ENCODE results near the gene DCDC2C.

The DCDC2C gene

GRCh38 chr2:3689998-3690748 is 13.2 kb upstream of the DCDC2C start:
- H3K27me3 ChIP-seq (ENCODE audit: insufficient read depth, low read length) = peaks cover 20% of the 10 kb centered on the region
- no peaks in the 10 kb centered on the region for H3K4me1 ChIP-seq (ENCODE audit: control insufficient read depth, insufficient read depth, low read length, unreplicated experiment)
- no peaks in the 10 kb centered on the region for H3K36me3 ChIP-seq (ENCODE audit: insufficient read depth, low read length)
- H3K4me3 ChIP-seq (ENCODE audit: low read depth, low read length) = no peak overlapping the region
- H2AFZ ChIP-seq (ENCODE audit: low read length, unreplicated experiment) = no peak overlapping the region
- H3K27ac ChIP-seq (ENCODE audit: low read depth, low read length) = no peak overlapping the region
- H3K79me2 ChIP-seq (ENCODE audit: control insufficient read depth, insufficient read depth, low read length, unreplicated experiment) = no peaks in the 10 kb centered on the region

DNA sequence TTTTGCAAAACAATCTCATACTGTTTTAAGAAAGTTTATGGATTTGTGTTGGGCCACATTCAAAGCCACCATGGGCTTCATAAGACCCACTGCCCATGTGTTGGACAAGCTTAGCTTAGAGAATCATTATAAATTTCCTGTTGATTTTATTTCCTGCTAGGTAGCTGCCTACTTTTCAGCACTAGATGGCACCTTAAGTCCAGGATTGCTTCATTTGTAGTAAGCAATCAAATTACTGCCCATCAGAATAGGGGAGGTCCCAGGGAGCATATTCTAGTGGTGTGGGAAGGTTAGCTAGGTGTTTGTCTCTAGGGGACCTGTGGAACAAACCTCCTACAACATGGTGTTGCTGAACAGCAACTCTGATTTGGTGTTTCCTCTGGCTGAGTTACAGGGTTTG is 11.0 kb upstream of the DCDC2C start:
- Histone ChIP-seq H3K4me1 (ENCODE audit: control insufficient read depth, insufficient read depth, low read length, unreplicated experiment) (no peaks in the 10 kb centered on the region), H3K79me2 (ENCODE audit: control insufficient read depth, insufficient read depth, low read length, unreplicated experiment) (no peaks in the 10 kb centered on the region), H3K27me3 (ENCODE audit: insufficient read depth, low read length) (peaks cover 34% of the 10 kb centered on the region), H3K4me3 (ENCODE audit: low read depth, low read length) (no peak overlapping the region), H3K36me3 (ENCODE audit: insufficient read depth, low read length) (no peaks in the 10 kb centered on the region), H2AFZ (ENCODE audit: low read length, unreplicated experiment) (no peak overlapping the region), H3K27ac (ENCODE audit: low read depth, low read length) (no peak overlapping the region)

DNA sequence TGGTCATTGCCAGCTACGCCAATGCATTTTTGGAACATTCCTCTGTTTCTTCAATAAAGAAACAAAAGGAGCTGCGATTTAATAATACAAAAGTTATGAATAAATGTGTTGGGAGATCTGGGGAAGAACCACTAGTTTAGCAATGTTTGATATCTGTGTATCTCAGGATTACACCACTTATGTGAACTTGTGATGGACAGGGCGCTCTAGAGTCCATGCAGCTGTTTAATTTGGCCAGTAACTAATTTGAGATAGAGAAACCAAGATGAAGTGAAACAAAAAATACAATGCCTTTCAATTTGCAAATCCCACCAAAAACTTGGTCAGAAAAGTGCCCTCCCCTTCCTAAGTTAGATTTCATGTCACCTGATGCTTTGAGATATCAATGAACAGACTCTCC is 6.8 kb upstream of the DCDC2C start:
- peaks cover 51% of the 10 kb centered on the region for H3K27me3 ChIP-seq (ENCODE audit: insufficient read depth, low read length)
- no peak overlapping the region for H2AFZ ChIP-seq (ENCODE audit: low read length, unreplicated experiment)

DNA sequence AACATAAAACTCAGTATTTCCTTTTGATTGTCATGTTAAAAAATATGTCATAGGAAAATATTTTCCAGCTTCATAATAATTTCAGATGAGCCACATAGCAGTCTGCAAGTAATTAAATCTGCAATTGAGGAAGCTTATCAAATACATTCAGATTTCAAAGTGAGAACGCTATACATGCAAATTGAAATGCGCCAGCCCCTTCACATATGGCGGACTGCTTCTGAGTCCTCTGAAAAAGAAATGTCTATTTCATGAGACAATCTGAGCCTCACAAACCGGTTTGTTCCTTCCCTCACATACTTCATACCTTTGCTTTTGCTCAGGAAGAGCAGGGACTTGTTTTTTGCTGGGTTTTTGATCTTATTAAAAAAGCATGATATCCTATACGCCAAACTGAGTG is 2.3 kb upstream of the DCDC2C start:
- Histone ChIP-seq H3K27me3 (ENCODE audit: insufficient read depth, low read length) (peaks cover 61% of the 10 kb centered on the region), H3K27ac (ENCODE audit: low read depth, low read length) (no peak overlapping the region), H3K4me1 (ENCODE audit: control insufficient read depth, insufficient read depth, low read length, unreplicated experiment) (no peaks in the 10 kb centered on the region), H3K4me3 (ENCODE audit: low read depth, low read length) (no peak overlapping the region), H3K36me3 (ENCODE audit: insufficient read depth, low read length) (no peaks in the 10 kb centered on the region), H3K79me2 (ENCODE audit: control insufficient read depth, insufficient read depth, low read length, unreplicated experiment) (no peaks in the 10 kb centered on the region), H2AFZ (ENCODE audit: low read length, unreplicated experiment) (no peak overlapping the region)

More for the DNA sequence above, 6.8 kb upstream of the DCDC2C start:
- Histone ChIP-seq H3K4me1 (ENCODE audit: control insufficient read depth, insufficient read depth, low read length, unreplicated experiment) (no peaks in the 10 kb centered on the region), H3K4me3 (ENCODE audit: low read depth, low read length) (no peak overlapping the region), H3K79me2 (ENCODE audit: control insufficient read depth, insufficient read depth, low read length, unreplicated experiment) (no peaks in the 10 kb centered on the region), H3K36me3 (ENCODE audit: insufficient read depth, low read length) (no peaks in the 10 kb centered on the region), H3K27ac (ENCODE audit: low read depth, low read length) (no peak overlapping the region)

DNA sequence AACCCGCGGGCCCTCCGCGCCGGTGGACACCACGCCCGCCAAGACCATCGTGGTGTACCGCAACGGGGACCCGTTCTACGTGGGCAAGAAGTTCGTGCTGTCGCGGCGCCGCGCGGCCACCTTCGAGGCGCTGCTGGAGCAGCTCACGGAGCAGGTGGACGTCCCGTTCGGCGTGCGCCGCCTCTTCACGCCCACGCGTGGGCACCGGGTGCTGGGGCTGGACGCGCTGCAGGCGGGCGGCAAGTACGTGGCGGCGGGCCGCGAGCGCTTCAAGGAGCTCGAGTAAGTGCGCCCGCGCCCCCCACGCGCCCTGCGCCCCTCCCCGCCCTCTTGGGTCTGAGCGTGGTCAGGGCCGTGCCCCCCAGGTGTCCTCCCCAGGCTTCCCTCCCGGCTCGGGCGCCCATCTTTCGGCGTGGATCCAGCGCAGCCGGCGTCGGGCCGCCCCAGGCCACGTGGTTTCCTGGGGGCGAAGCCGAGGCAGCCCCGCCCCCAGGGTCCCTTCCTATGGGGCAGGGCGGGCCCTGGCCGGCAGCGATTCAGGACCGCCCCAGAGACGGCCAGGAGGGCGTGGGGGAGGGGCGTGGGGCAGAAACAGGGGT is 481 bp downstream of the DCDC2C start:
- Histone ChIP-seq H3K79me2 (ENCODE audit: control insufficient read depth, insufficient read depth, low read length, unreplicated experiment) (no peaks in the 10 kb centered on the region), H3K36me3 (ENCODE audit: insufficient read depth, low read length) (no peaks in the 10 kb centered on the region), H3K27me3 (ENCODE audit: insufficient read depth, low read length) (peaks cover 71% of the 10 kb centered on the region), H3K27ac (ENCODE audit: low read depth, low read length) (no peak overlapping the region), H3K4me3 (ENCODE audit: low read depth, low read length) (no peak overlapping the region), H3K4me1 (ENCODE audit: control insufficient read depth, insufficient read depth, low read length, unreplicated experiment) (no peaks in the 10 kb centered on the region), H2AFZ (ENCODE audit: low read length, unreplicated experiment) (no peak overlapping the region)

GRCh38 chr2:3704692-3705091 is 1.3 kb downstream of the DCDC2C start:
- Histone ChIP-seq H3K4me1 (ENCODE audit: control insufficient read depth, insufficient read depth, low read length, unreplicated experiment) (no peaks in the 10 kb centered on the region), H3K4me3 (ENCODE audit: low read depth, low read length) (no peak overlapping the region), H3K27me3 (ENCODE audit: insufficient read depth, low read length) (peaks cover 75% of the 10 kb centered on the region), H2AFZ (ENCODE audit: low read length, unreplicated experiment) (no peak overlapping the region), H3K36me3 (ENCODE audit: insufficient read depth, low read length) (no peaks in the 10 kb centered on the region), H3K27ac (ENCODE audit: low read depth, low read length) (no peak overlapping the region), H3K79me2 (ENCODE audit: control insufficient read depth, insufficient read depth, low read length, unreplicated experiment) (no peaks in the 10 kb centered on the region)

DNA sequence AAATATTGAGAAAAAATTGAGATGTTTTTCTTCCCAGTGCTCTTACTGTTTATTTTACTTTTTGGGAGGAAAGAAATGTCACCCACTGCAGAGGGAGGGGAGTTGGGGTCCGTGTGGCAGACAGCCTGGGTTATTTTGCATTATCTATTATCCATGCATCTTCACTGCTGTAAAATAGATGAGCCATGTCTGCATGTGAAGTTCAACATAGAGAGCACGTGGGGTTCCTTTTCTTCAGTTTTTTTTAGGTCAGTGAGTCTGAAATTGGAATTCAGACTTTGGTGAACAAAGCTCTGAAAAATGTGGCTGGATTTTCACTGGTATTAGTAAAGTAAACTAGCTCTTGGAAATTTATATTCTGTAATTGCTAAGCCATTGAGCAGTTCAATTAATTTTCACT is 2.4 kb downstream of the DCDC2C start:
- Histone ChIP-seq H3K4me3 (ENCODE audit: low read depth, low read length) (no peak overlapping the region), H3K79me2 (ENCODE audit: control insufficient read depth, insufficient read depth, low read length, unreplicated experiment) (no peaks in the 10 kb centered on the region), H3K27me3 (ENCODE audit: insufficient read depth, low read length) (peaks cover 69% of the 10 kb centered on the region), H3K27ac (ENCODE audit: low read depth, low read length) (no peak overlapping the region), H2AFZ (ENCODE audit: low read length, unreplicated experiment) (no peak overlapping the region), H3K36me3 (ENCODE audit: insufficient read depth, low read length) (no peaks in the 10 kb centered on the region), H3K4me1 (ENCODE audit: control insufficient read depth, insufficient read depth, low read length, unreplicated experiment) (no peaks in the 10 kb centered on the region)

GRCh38 chr2:3706892-3707291 is 3.5 kb downstream of the DCDC2C start:
- no peak overlapping the region for H2AFZ ChIP-seq (ENCODE audit: low read length, unreplicated experiment)
- H3K79me2 ChIP-seq (ENCODE audit: control insufficient read depth, insufficient read depth, low read length, unreplicated experiment) = no peaks in the 10 kb centered on the region
- H3K4me1 ChIP-seq (ENCODE audit: control insufficient read depth, insufficient read depth, low read length, unreplicated experiment) = no peaks in the 10 kb centered on the region
- no peaks in the 10 kb centered on the region for H3K36me3 ChIP-seq (ENCODE audit: insufficient read depth, low read length)
- H3K27me3 ChIP-seq (ENCODE audit: insufficient read depth, low read length) = peaks cover 60% of the 10 kb centered on the region
- H3K27ac ChIP-seq (ENCODE audit: low read depth, low read length) = no peak overlapping the region
- no peak overlapping the region for H3K4me3 ChIP-seq (ENCODE audit: low read depth, low read length)

GRCh38 chr2:3708576-3708975 is 5.2 kb downstream of the DCDC2C start:
- Histone ChIP-seq H3K4me1 (ENCODE audit: control insufficient read depth, insufficient read depth, low read length, unreplicated experiment) (no peaks in the 10 kb centered on the region), H3K27me3 (ENCODE audit: insufficient read depth, low read length) (peaks cover 44% of the 10 kb centered on the region), H2AFZ (ENCODE audit: low read length, unreplicated experiment) (no peak overlapping the region), H3K79me2 (ENCODE audit: control insufficient read depth, insufficient read depth, low read length, unreplicated experiment) (no peaks in the 10 kb centered on the region), H3K36me3 (ENCODE audit: insufficient read depth, low read length) (no peaks in the 10 kb centered on the region), H3K4me3 (ENCODE audit: low read depth, low read length) (no peak overlapping the region), H3K27ac (ENCODE audit: low read depth, low read length) (no peak overlapping the region)

- H3K36me3 ChIP-seq (ENCODE audit: insufficient read depth, low read length) = no peaks in the 10 kb centered on the region
- H3K79me2 ChIP-seq (ENCODE audit: control insufficient read depth, insufficient read depth, low read length, unreplicated experiment) = no peaks in the 10 kb centered on the region
- H3K27ac ChIP-seq (ENCODE audit: low read depth, low read length) = no peak overlapping the region
- H2AFZ ChIP-seq (ENCODE audit: low read length, unreplicated experiment) = no peak overlapping the region
- no peaks in the 10 kb centered on the region for H3K4me1 ChIP-seq (ENCODE audit: control insufficient read depth, insufficient read depth, low read length, unreplicated experiment)
- peaks cover 40% of the 10 kb centered on the region for H3K27me3 ChIP-seq (ENCODE audit: insufficient read depth, low read length)
- H3K4me3 ChIP-seq (ENCODE audit: low read depth, low read length) = no peak overlapping the region
Measured at GRCh38 chr2:3709225-3709624, 5.8 kb downstream of the DCDC2C start.

GRCh38 chr2:3712424-3712823 is 9.0 kb downstream of the DCDC2C start:
- no peak overlapping the region for H3K27ac ChIP-seq (ENCODE audit: low read depth, low read length)
- no peaks in the 10 kb centered on the region for H3K4me1 ChIP-seq (ENCODE audit: control insufficient read depth, insufficient read depth, low read length, unreplicated experiment)
- no peak overlapping the region for H2AFZ ChIP-seq (ENCODE audit: low read length, unreplicated experiment)
- no peaks in the 10 kb centered on the region for H3K79me2 ChIP-seq (ENCODE audit: control insufficient read depth, insufficient read depth, low read length, unreplicated experiment)
- H3K27me3 ChIP-seq (ENCODE audit: insufficient read depth, low read length) = peaks cover 18% of the 10 kb centered on the region
- no peaks in the 10 kb centered on the region for H3K36me3 ChIP-seq (ENCODE audit: insufficient read depth, low read length)
- H3K4me3 ChIP-seq (ENCODE audit: low read depth, low read length) = no peak overlapping the region

All from ACC112 (cell line).